ENCODE data around the gene ANKRD11. TPM values are rescaled to one million over a fixed set of nuclear protein-coding genes. Genes with fewer than 3 reads are reported as not detected.
"Not testable (repeated sequence)": the region's sequence is repeated elsewhere in the genome, so short reads cannot be mapped to it uniquely, and the experiment has no call there.

The ANKRD11 gene
- total RNA-seq, 1 experiment from 2014 or later = 297 TPM

DNA sequence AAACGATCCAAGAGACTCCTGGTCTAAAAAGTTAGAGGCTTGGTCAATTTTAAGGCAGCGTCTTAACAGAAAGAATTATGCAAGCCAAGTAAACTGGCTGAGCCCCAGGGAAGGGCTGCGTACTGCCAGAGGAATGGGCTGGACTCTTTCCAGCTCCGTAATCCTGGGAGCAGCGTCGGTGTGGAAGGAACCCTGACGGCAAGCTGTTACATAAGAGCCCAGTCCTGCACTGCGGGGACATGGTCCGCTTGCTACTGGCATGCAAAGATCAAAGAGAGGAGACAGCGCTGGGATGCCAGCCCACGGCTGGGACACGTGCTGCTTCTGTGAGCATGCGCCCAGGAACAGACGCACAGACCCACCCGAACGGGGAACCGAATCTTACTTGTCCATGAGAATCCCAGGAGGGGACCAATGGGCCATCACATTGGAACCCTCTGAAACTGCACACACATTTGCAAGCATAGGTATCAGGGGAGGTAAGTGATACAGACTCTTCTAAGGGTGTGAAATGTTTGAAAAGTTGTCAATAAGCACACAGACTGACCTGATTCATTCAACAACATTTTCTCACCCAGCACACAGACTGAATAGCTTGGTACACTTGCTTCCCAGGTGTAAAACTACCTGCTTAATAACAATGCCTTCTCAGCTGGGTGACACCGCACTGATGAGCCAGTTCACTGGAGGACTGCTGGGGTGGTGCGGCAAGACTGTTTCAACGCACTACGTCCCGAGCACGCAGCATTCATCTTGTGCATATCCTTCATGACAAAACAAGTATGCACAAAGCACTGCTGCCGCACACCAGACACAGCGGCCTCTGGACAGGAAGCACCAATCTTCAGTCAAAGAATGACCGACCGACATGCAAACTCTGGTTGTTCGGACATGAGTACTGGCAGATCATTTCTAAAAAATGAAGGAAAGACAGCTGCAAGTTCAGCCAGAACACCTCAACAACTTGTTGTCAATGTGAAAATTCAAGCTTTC lies 94.9 kb downstream of the ANKRD11 start:
- H3K9me3 Mint-ChIP-seq (ENCODE audit: unreplicated experiment) = no peaks in the 10 kb centered on the region
- peaks cover 6% of the 10 kb centered on the region for H3K36me3 ChIP-seq (ENCODE audit: control insufficient read depth, insufficient read depth, low read length)
- peaks cover 16% of the 10 kb centered on the region; the same call in 1 of the 2 replicates for H3K4me1 ChIP-seq
- CTCF ChIA-PET = interaction anchor here (0.6 kb wide), 1 partner anchor 61 kb away, joined by 5 read pairs; no protein-coding TSS in a partner anchor
- no peaks in the 10 kb centered on the region for H3K27me3 Mint-ChIP-seq (ENCODE audit: insufficient read depth, unreplicated experiment)
- intact Hi-C loops (cut with micrococcal nuclease; ENCODE audit: unreplicated experiment) = no loop called here
- H3K36me3 Mint-ChIP-seq (ENCODE audit: insufficient read depth, unreplicated experiment) = peaks cover 91% of the 10 kb centered on the region
- no peaks in the 10 kb centered on the region for H3K27me3 ChIP-seq (replicated peaks; ENCODE audit: control insufficient read depth, insufficient read depth, low read length)
- H3K9me3 ChIP-seq = no peaks in the 10 kb centered on the region
- H3K4me3 ChIP-seq (ENCODE audit: low read depth, low read length) = no peak overlapping the region
- TF ChIP-seq, protein P1, sequence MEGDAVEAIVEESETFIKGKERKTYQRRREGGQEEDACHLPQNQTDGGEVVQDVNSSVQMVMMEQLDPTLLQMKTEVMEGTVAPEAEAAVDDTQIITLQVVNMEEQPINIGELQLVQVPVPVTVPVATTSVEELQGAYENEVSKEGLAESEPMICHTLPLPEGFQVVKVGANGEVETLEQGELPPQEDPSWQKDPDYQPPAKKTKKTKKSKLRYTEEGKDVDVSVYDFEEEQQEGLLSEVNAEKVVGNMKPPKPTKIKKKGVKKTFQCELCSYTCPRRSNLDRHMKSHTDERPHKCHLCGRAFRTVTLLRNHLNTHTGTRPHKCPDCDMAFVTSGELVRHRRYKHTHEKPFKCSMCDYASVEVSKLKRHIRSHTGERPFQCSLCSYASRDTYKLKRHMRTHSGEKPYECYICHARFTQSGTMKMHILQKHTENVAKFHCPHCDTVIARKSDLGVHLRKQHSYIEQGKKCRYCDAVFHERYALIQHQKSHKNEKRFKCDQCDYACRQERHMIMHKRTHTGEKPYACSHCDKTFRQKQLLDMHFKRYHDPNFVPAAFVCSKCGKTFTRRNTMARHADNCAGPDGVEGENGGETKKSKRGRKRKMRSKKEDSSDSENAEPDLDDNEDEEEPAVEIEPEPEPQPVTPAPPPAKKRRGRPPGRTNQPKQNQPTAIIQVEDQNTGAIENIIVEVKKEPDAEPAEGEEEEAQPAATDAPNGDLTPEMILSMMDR (IDR thresholded peaks at IDR 0.05; ENCODE audit: insufficient read depth in 1 of 2, low read depth in 1 of 2, low read length in 1 of 2, severe bottlenecking in 1 of 2, unreplicated experiment in 1 of 2) = no peak
- no peak overlapping the region for H3K27ac Mint-ChIP-seq (ENCODE audit: unreplicated experiment)
- BruUV-seq (replicated peaks) = no TSS peak
- POLR2A ChIA-PET = no interaction called here
- H3K4me3 Mint-ChIP-seq (ENCODE audit: unreplicated experiment) = no peak overlapping the region
- H3K4me1 Mint-ChIP-seq (ENCODE audit: low read depth, unreplicated experiment) = peaks cover 15% of the 10 kb centered on the region
- DNase-seq = no peak

DNA sequence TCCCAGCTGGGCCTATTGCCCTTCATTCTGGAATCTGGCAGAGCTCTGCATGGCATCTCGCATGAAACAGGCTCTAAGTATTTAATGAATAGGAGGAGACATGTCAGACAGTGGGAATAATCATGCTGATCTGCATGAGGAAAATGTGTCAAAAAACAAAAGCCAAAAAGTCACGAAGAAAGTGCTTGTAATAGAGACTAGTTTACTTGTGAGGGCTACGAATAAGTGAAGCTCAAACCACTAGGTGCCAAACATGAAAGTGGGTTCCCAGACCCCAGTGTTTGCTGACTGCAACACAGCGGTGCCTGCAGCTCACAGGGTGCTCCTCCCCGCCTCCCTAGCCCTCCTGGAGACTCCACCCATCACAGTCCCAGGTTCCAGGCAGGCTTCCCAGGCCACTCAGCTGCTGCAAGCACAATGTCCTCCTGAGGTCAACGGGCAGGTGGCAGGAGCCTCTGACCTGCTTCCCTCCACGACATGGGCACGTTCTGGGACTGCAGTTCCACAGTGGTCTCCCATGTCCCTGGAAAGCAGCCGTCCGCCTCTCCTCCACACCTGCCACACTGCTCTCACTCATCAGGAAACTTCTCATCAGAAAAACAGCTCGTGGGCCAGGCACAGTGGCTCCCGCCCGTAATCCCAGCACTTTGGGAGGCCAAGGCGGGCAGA lies 96.5 kb downstream of the ANKRD11 start:
- BruUV-seq (replicated peaks) = no TSS peak
- ChIA-PET POLR2A (no interaction called here), CTCF (no interaction called here)
- Mint-ChIP-seq H3K36me3 (ENCODE audit: insufficient read depth, unreplicated experiment) (peaks cover 95% of the 10 kb centered on the region), H3K27ac (ENCODE audit: unreplicated experiment) (peak overlapping the region; percentile 66), H3K9me3 (ENCODE audit: unreplicated experiment) (no peaks in the 10 kb centered on the region), H3K27me3 (ENCODE audit: insufficient read depth, unreplicated experiment) (no peaks in the 10 kb centered on the region), H3K4me3 (ENCODE audit: unreplicated experiment) (no peak overlapping the region), H3K4me1 (ENCODE audit: low read depth, unreplicated experiment) (peaks cover 15% of the 10 kb centered on the region)
- TF ChIP-seq, protein P1 (IDR thresholded peaks at IDR 0.05; ENCODE audit: insufficient read depth in 1 of 2, low read depth in 1 of 2, low read length in 1 of 2, severe bottlenecking in 1 of 2, unreplicated experiment in 1 of 2) = no peak
- Histone ChIP-seq H3K27me3 (replicated peaks; ENCODE audit: control insufficient read depth, insufficient read depth, low read length) (no peaks in the 10 kb centered on the region), H3K36me3 (ENCODE audit: control insufficient read depth, insufficient read depth, low read length) (peaks cover 6% of the 10 kb centered on the region), H3K4me3 (ENCODE audit: low read depth, low read length) (no peak overlapping the region), H3K9me3 (no peaks in the 10 kb centered on the region), H3K4me1 (peaks cover 16% of the 10 kb centered on the region; the same call in 1 of the 2 replicates)
- intact Hi-C loops (cut with micrococcal nuclease; ENCODE audit: unreplicated experiment) = no loop called here
- DNase-seq = no peak

DNA sequence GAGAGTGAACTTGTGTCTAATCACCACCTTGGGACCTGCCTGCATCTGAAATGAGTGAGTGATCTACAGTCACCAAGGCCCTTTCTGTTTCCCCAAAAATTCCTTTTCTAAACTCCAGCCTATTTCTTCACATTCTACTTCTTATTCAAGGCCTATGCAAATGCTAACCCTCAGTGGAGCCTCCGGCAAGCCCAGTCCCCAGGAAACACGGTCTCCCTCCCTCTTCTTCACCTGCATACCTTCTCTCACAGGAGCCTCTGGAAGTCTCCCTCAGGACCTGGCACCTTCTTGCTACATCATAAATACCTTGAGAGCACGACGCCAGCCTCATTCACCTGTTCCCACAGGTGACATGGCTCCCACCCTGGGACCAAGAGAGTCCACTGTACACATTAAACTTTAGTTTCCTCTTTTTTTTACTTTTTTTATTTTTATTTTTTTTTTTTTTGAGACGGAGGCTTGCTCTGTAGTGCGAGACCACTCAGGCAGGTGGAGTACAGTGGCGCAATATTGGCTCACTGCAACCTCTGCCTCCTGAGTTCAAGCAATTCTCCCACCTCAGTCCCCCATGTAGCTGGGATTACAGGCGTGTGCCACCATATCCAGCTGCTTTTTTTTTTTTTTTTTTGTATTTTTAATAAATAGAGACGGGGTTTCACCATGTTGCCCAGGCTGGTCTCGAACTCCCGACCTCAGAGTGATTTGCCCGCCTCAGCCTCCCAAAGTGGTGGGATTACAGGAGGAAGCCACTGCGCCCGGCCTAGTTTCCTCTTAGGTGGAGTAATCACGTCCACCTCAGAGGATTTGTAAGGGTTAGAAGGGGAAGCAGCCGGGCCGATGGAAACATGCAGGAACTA lies 97.3 kb downstream of the ANKRD11 start:
- no peak overlapping the region for H3K4me3 ChIP-seq (ENCODE audit: low read depth, low read length)
- Mint-ChIP-seq H3K36me3 (ENCODE audit: insufficient read depth, unreplicated experiment) (peaks cover 95% of the 10 kb centered on the region), H3K4me1 (ENCODE audit: low read depth, unreplicated experiment) (peaks cover 18% of the 10 kb centered on the region), H3K27ac (ENCODE audit: unreplicated experiment) (peak overlapping the region; percentile 66), H3K4me3 (ENCODE audit: unreplicated experiment) (no peak overlapping the region), H3K27me3 (ENCODE audit: insufficient read depth, unreplicated experiment) (no peaks in the 10 kb centered on the region), H3K9me3 (ENCODE audit: unreplicated experiment) (no peaks in the 10 kb centered on the region)
- TF ChIP-seq, protein P1 (IDR thresholded peaks at IDR 0.05; ENCODE audit: insufficient read depth in 1 of 2, low read depth in 1 of 2, low read length in 1 of 2, severe bottlenecking in 1 of 2, unreplicated experiment in 1 of 2) = no peak
- no peaks in the 10 kb centered on the region for H3K9me3 ChIP-seq
- intact Hi-C loops (cut with micrococcal nuclease; ENCODE audit: unreplicated experiment) = no loop called here
- ChIA-PET POLR2A (no interaction called here), CTCF (no interaction called here)
- H3K36me3 ChIP-seq (ENCODE audit: control insufficient read depth, insufficient read depth, low read length) = peaks cover 4% of the 10 kb centered on the region
- TSS peak; percentile 13 for BruUV-seq (replicated peaks)
- no peaks in the 10 kb centered on the region for H3K27me3 ChIP-seq (replicated peaks; ENCODE audit: control insufficient read depth, insufficient read depth, low read length)
- no peak for DNase-seq
- peaks cover 16% of the 10 kb centered on the region; the same call in 1 of the 2 replicates for H3K4me1 ChIP-seq

DNA sequence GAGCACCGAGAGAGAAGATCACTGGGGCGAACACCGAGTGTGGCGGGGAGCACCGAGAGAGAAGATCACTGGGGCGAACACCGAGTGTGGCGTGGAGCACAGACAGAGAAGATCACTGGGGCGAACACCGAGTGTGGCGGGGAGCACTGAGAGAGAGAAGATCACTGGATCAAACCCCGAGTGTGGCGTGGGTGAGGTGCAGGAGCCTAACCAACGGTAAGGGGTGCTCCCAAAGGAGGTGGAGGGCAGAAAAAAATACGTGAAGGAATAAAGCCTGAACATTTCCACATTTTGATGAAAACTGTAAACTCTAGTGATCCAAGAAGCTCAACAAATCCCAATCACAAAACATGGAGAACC lies 100.2 kb downstream of the ANKRD11 start:
- CTCF ChIA-PET; H3K4me3 Mint-ChIP-seq (ENCODE audit: unreplicated experiment); H3K9me3 ChIP-seq; H3K4me3 ChIP-seq (ENCODE audit: low read depth, low read length); POLR2A ChIA-PET; DNase-seq; BruUV-seq (replicated peaks); intact Hi-C loops (cut with micrococcal nuclease; ENCODE audit: unreplicated experiment); H3K9me3 Mint-ChIP-seq (ENCODE audit: unreplicated experiment); H3K27ac Mint-ChIP-seq (ENCODE audit: unreplicated experiment); H3K27me3 ChIP-seq (replicated peaks; ENCODE audit: control insufficient read depth, insufficient read depth, low read length); H3K36me3 ChIP-seq (ENCODE audit: control insufficient read depth, insufficient read depth, low read length); H3K27me3 Mint-ChIP-seq (ENCODE audit: insufficient read depth, unreplicated experiment): not testable (repeated sequence)
- peaks cover 95% of the 10 kb centered on the region for H3K36me3 Mint-ChIP-seq (ENCODE audit: insufficient read depth, unreplicated experiment)
- peaks cover 25% of the 10 kb centered on the region for H3K4me1 Mint-ChIP-seq (ENCODE audit: low read depth, unreplicated experiment)
- H3K4me1 ChIP-seq = peaks cover 16% of the 10 kb centered on the region; the same call in 1 of the 2 replicates

Measured in Caco-2 (cell line).